Measurements from ENCODE around the gene RASA3.

The RASA3 gene

DNA sequence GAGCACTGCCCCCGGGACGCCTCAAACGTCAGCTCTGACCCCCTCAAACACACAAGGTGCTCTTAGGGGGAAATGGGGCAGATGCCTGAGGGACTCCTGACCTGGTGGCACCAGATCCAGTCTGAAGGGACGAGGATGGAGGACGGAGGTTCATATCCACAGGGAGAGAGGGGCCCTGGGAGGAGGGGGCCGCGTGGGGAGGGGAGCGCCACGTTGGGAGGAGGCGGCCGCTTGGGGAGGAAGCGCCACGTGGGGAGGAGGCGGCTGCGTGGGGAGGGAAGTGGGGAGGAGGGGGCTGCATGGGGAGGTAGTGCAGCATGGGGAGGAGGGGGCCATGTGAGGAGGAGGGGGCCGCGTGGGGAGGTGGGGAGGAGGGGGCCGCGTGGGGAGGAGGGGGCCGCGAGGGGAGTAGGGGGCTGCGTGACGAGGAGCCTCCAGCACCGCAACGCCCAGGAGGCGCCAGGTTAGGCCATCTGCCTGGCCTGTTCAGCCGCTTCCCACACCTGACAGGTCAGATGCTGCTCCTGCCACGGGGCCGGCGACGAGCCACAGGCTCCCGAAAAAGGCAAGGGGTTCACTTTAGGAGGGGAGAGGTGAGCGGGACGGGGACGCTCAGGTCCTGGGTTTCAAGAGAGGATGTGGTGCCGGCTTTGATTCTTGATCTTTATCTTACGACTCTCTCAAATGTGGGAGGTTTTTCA lies 121.9 kb downstream of the RASA3 start:
- no peak overlapping the region for H3K9ac ChIP-seq (ENCODE audit: low read length)
- H3K4me2 ChIP-seq (ENCODE audit: low read depth, low read length): no peak overlapping the region
- H3K4me3 ChIP-seq (ENCODE audit: low read length): no peak overlapping the region
- TF ChIP-seq EZH2 (optimal IDR thresholded peaks at IDR 0.05; ENCODE audit: low read depth, low read length): no peak
- no peak for TF ChIP-seq EZH2phosphoT487 (IDR thresholded peaks at IDR 0.05; ENCODE audit: low read length)
- TF ChIP-seq, protein P1, sequence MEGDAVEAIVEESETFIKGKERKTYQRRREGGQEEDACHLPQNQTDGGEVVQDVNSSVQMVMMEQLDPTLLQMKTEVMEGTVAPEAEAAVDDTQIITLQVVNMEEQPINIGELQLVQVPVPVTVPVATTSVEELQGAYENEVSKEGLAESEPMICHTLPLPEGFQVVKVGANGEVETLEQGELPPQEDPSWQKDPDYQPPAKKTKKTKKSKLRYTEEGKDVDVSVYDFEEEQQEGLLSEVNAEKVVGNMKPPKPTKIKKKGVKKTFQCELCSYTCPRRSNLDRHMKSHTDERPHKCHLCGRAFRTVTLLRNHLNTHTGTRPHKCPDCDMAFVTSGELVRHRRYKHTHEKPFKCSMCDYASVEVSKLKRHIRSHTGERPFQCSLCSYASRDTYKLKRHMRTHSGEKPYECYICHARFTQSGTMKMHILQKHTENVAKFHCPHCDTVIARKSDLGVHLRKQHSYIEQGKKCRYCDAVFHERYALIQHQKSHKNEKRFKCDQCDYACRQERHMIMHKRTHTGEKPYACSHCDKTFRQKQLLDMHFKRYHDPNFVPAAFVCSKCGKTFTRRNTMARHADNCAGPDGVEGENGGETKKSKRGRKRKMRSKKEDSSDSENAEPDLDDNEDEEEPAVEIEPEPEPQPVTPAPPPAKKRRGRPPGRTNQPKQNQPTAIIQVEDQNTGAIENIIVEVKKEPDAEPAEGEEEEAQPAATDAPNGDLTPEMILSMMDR (IDR thresholded peaks at IDR 0.05; ENCODE audit: low read length): no peak
- H3K4me1 ChIP-seq (ENCODE audit: low read length): no peaks in the 10 kb centered on the region
- H3K27ac ChIP-seq (ENCODE audit: low read length): no peak overlapping the region
- H3K9me2 ChIP-seq (replicated peaks; ENCODE audit: insufficient read depth, low read length): no peaks in the 10 kb centered on the region
- no peaks in the 10 kb centered on the region for H4K20me1 ChIP-seq (ENCODE audit: insufficient read depth, low read length)
- no peak overlapping the region for H2AFZ ChIP-seq (ENCODE audit: low read length)
- H3F3A ChIP-seq (ENCODE audit: insufficient read depth, low read length): no peaks in the 10 kb centered on the region; the same call in 1 of the 2 replicates
- peaks cover 45% of the 10 kb centered on the region for H3K79me2 ChIP-seq (ENCODE audit: low read length)
- H3K9me3 ChIP-seq (replicated peaks; ENCODE audit: insufficient read depth, low read length): no peaks in the 10 kb centered on the region
- H3K36me3 ChIP-seq (replicated peaks; ENCODE audit: insufficient read depth, low read length): peaks cover 29% of the 10 kb centered on the region; the same call in 1 of the 2 replicates
- H3K27me3 ChIP-seq (replicated peaks; ENCODE audit: insufficient read depth, low read length): no peaks in the 10 kb centered on the region
- DNase-seq: no peak

DNA sequence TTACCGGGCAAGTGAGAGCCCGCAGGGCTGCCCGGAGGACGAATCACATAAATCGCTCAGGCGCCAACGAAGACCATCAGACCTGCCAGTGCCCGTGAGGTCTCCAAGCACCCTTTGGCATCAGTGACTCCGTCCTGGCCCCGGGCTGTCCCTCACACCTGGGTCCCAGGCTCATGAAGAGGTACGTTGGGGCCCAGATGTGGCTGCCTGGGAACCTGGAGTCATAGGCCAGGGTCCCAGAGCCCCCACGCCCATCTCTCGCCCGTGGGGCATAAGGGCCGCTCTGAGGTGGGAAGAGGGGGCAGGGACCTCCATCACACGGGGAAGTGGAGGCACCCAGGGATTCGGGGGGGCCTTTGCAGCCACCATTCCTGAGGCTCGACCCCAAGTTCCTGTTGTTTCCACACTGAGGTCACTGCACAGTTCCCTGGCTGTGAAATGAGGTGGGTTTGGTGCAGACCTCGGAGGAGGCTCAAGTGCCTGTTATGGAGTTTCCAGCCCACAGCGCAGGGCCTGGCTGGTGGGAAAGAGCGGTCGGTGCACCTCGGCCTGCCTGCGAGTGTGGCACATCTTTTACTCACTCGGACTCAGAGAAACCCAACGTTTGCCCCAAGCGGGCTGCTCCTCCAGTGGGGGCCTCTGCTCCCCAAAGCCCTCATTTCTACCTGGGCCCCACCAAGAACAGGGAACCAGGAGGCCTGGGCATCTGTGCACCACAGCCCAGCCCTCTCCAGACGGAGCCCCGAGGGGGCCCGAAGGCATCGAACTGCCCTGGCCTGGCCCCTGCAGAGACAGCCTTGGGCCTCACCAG lies 122.6 kb downstream of the RASA3 start:
- peaks cover 37% of the 10 kb centered on the region for H3K79me2 ChIP-seq (ENCODE audit: low read length)
- no peak overlapping the region for H2AFZ ChIP-seq (ENCODE audit: low read length)
- DNase-seq: no peak
- no peaks in the 10 kb centered on the region for H4K20me1 ChIP-seq (ENCODE audit: insufficient read depth, low read length)
- H3K9ac ChIP-seq (ENCODE audit: low read length): no peak overlapping the region
- H3K27ac ChIP-seq (ENCODE audit: low read length): no peak overlapping the region
- H3K4me2 ChIP-seq (ENCODE audit: low read depth, low read length): no peak overlapping the region
- TF ChIP-seq, protein P1 (IDR thresholded peaks at IDR 0.05; ENCODE audit: low read length): no peak
- no peak for TF ChIP-seq EZH2phosphoT487 (IDR thresholded peaks at IDR 0.05; ENCODE audit: low read length)
- no peak for TF ChIP-seq EZH2 (optimal IDR thresholded peaks at IDR 0.05; ENCODE audit: low read depth, low read length)
- H3K27me3 ChIP-seq (replicated peaks; ENCODE audit: insufficient read depth, low read length): no peaks in the 10 kb centered on the region
- peaks cover 22% of the 10 kb centered on the region; the same call in 1 of the 2 replicates for H3K36me3 ChIP-seq (replicated peaks; ENCODE audit: insufficient read depth, low read length)
- no peaks in the 10 kb centered on the region; the same call in 1 of the 2 replicates for H3F3A ChIP-seq (ENCODE audit: insufficient read depth, low read length)
- H3K4me3 ChIP-seq (ENCODE audit: low read length): no peak overlapping the region
- no peaks in the 10 kb centered on the region for H3K4me1 ChIP-seq (ENCODE audit: low read length)
- no peaks in the 10 kb centered on the region for H3K9me2 ChIP-seq (replicated peaks; ENCODE audit: insufficient read depth, low read length)
- no peaks in the 10 kb centered on the region for H3K9me3 ChIP-seq (replicated peaks; ENCODE audit: insufficient read depth, low read length)

DNA sequence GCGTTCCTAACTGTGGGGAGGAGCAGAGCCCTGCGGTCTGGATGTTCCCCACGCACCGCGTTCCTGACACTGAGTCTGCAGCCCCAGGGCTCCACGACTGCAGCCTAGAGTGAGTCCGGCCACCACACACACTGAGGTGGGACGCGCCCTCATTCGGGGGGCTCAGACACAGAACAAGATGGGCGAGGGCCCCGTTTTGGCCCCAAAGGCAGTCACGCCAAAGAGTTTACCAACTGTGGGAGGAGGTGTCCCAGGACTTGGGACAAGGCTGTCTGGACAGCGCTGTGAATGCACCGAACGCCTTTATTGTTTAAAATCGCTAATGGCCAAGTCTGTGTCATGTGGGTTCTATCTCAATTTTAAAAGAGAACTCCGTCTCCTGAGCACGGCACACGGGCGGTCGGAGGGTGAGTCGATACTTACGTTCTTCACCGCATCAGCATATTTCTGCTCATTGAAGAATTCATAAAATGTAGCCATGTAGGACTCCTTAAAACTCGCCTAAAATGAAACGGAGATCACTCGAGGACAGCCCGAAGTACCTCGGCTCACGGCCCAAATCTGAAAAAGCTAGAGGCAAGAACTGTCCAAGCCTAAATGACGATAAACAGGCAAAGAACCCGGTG lies 123.3 kb downstream of the RASA3 start:
- Histone ChIP-seq H3K9ac (ENCODE audit: low read length) (no peak overlapping the region), H3K27ac (ENCODE audit: low read length) (no peak overlapping the region), H3K4me2 (ENCODE audit: low read depth, low read length) (no peak overlapping the region), H3K36me3 (replicated peaks; ENCODE audit: insufficient read depth, low read length) (0 out of 2 replicates have a peak, but pooled peaks cover 15% of the 10 kb centered on the region), H3K4me3 (ENCODE audit: low read length) (no peak overlapping the region), H3F3A (ENCODE audit: insufficient read depth, low read length) (peaks cover under 1% of the 10 kb centered on the region; the same call in 1 of the 2 replicates), H3K9me2 (replicated peaks; ENCODE audit: insufficient read depth, low read length) (no peaks in the 10 kb centered on the region), H3K79me2 (ENCODE audit: low read length) (peaks cover 30% of the 10 kb centered on the region), H4K20me1 (ENCODE audit: insufficient read depth, low read length) (no peaks in the 10 kb centered on the region), H3K4me1 (ENCODE audit: low read length) (no peaks in the 10 kb centered on the region), H3K9me3 (replicated peaks; ENCODE audit: insufficient read depth, low read length) (no peaks in the 10 kb centered on the region), H2AFZ (ENCODE audit: low read length) (no peak overlapping the region), H3K27me3 (replicated peaks; ENCODE audit: insufficient read depth, low read length) (no peaks in the 10 kb centered on the region)
- no peak for DNase-seq
- TF ChIP-seq EZH2 (optimal IDR thresholded peaks at IDR 0.05; ENCODE audit: low read depth, low read length) (no peak), EZH2phosphoT487 (IDR thresholded peaks at IDR 0.05; ENCODE audit: low read length) (no peak)
- TF ChIP-seq, protein P1 (IDR thresholded peaks at IDR 0.05; ENCODE audit: low read length): no peak

Measured in MM.1S (cell line).